Activated CD8-positive, alpha-beta memory T cell treated with anti-CD3 and anti-CD28 coated beads, Interleukin-2, amount 50 U/mL, for 1 hour (primary cell): Measurements from ENCODE around the gene GNAQ.
"Not testable (repeated sequence)": the region's sequence is repeated elsewhere in the genome, so short reads cannot be mapped to it uniquely, and the experiment has no call there.

ENCODE experiments used
- DNase-seq: peaks from one replicate; pipeline ENCODE4 v3.0.0-alpha.2; 2020; ENCODE audit errors: extremely low read depth

GNAQ gene

GRCh38 chr9:77903666-77904285 is 127.8 kb downstream of the GNAQ start:
- no peak for DNase-seq

GRCh38 chr9:77901771-77902170 is 129.8 kb downstream of the GNAQ start:
- DNase-seq: no peak

GRCh38 chr9:77901018-77901417 is 130.6 kb downstream of the GNAQ start:
- DNase-seq: no peak

GRCh38 chr9:77899679-77900354 is 131.8 kb downstream of the GNAQ start:
- DNase-seq: no peak

GRCh38 chr9:77898864-77899263 is 132.7 kb downstream of the GNAQ start:
- DNase-seq: no peak

GRCh38 chr9:77896938-77897667 is 134.5 kb downstream of the GNAQ start:
- DNase-seq: no peak

- DNase-seq: no peak
Observed at GRCh38 chr9:77896269-77896937, 135.2 kb downstream of the GNAQ start.

GRCh38 chr9:77893706-77894105 is 137.9 kb downstream of the GNAQ start:
- DNase-seq: no peak

- no peak for DNase-seq
Observed at GRCh38 chr9:77892955-77893514, 138.6 kb downstream of the GNAQ start.

GRCh38 chr9:77892171-77892570 is 139.4 kb downstream of the GNAQ start:
- DNase-seq: no peak

- no peak for DNase-seq
Observed at GRCh38 chr9:77891128-77891800, 140.3 kb downstream of the GNAQ start.

GRCh38 chr9:77887662-77888061 is 143.9 kb downstream of the GNAQ start:
- DNase-seq: no peak

- no peak for DNase-seq
Observed at GRCh38 chr9:77885104-77885672, 146.4 kb downstream of the GNAQ start.

GRCh38 chr9:77883846-77884771 is 147.5 kb downstream of the GNAQ start:
- DNase-seq: no peak

- DNase-seq: no peak
Observed at GRCh38 chr9:77883133-77883532, 148.5 kb downstream of the GNAQ start.

- no peak for DNase-seq
Observed at GRCh38 chr9:77882294-77882693, 149.3 kb downstream of the GNAQ start.

- DNase-seq: not testable (repeated sequence)
Observed at GRCh38 chr9:77881634-77882033, 150.0 kb downstream of the GNAQ start.

- no peak for DNase-seq
Observed at GRCh38 chr9:77881111-77881510, 150.5 kb downstream of the GNAQ start.

- no peak for DNase-seq
Observed at GRCh38 chr9:77879437-77879943, 152.1 kb downstream of the GNAQ start.

- DNase-seq: not testable (repeated sequence)
Observed at GRCh38 chr9:77878793-77879192, 152.8 kb downstream of the GNAQ start.
